Activated CD4-positive, CD25-positive, alpha-beta regulatory T cell treated with anti-CD3 and anti-CD28 coated beads, Interleukin-2, amount 50 U/mL, for 24 hours (primary cell): ENCODE results near the gene ANGPTL3.

Experiments used
- ATAC-seq, 2 donors: fragments of 150-1000 bp; cut with Tn5 transposase; one replicate each; pipeline ENCODE4 v1.10.0; 2021; ENCODE audit warnings: mild to moderate bottlenecking in 1 of 2, moderate library complexity in 1 of 2

Gene ANGPTL3

GRCh38 chr1:62637392-62638105, 40.2 kb downstream of the ANGPTL3 start:
- ATAC-seq: no peak

DNA sequence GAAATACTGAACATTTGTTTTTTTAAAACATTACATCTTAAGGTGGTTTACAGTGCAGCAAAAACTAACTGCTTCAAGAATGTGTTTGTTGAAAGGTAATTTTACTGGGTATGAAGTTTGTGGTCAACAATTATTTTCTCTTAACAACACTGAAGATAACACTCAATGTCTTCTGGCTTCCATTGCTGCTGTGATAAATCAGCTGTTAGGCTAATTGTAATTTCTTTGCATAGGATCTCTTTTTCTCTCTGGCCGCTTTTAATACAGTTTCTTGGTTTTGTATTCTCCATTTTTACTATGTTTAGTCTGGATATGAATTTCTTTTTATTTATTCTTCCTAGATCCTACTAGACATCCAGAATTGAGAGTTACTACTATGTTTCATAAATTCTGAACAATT, 46.0 kb downstream of the ANGPTL3 start:
- ATAC-seq: no peak

DNA sequence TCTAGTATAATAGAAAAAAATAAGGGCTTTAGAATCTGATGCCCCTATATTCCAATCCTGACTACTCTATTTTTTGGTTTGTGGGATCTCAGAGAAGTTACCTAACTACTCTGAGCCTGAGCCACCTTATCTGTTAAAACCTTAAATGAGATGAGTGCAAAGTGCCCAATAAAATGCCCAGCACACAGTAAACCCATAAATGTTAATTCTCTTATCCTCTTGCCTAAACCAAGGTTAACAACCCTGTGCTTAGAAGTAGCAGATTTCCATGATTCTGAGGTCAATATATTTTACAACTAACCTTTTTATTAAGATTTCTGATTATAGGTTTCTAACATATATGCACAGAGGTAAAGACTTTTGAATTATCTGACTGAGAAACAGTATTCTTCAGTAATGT, 55.1 kb downstream of the ANGPTL3 start:
- ATAC-seq: no peak

DNA sequence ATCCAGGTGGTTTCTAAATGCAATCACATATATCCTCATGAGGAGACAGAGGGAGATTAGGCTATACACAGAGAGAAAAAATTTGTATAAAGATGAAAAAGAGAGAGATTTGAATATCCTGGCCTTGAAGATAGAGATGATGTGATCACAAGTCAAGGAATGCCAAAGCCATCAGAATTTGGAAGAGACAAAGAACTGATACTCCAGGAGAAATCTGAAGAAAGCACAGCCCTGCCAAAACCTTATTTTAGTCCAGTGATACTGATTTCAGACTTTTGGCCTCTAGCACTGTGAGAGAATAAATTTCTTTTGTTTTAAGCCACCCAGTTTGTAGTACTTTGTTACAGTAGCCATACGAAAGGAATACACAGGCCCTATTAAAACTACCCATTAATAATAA, 57.4 kb downstream of the ANGPTL3 start:
- no peak for ATAC-seq
